ENCODE data around the gene MCF2L2. TPM values are rescaled to one million over a fixed set of nuclear protein-coding genes. Genes with fewer than 3 reads are reported as not detected.

MCF2L2 gene
- total and polyA plus RNA-seq, 2 donors (not counting 1 experiment from before 2014, with no cell fraction given) = 0.03 to 1.6 TPM

DNA sequence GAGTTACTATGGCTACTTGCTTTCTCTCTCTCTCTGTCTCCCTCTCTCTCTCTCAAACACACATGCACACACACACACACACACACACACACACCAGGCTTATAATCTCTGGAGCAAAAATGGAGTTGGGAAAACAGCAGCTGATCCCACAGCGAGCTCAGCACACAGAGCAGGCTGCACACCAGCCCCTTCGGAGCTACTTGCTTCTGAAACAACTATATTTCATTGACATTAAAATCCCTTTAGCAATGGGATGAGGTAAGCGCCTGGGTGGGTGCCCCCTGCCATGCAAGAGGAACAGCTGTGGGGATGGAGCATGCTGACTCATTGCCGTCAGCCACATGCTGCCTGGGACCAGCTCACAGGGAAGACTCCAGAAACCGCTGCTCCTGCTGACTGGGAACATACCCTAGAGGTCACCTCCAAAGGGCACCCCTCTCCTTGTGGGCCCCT is 129.7 kb downstream of the MCF2L2 start:
- Mint-ChIP-seq H3K27ac (no peak overlapping the region), H3K9me3 (ENCODE audit: insufficient read depth) (no peaks in the 10 kb centered on the region), H3K4me3 (no peak overlapping the region), H3K27me3 (peaks cover 3% of the 10 kb centered on the region), H3K4me1 (no peaks in the 10 kb centered on the region)
- H3K27ac ChIP-seq (ENCODE audit: low read length in 2 of 2) = no peak overlapping the region
- no peak for DNase-seq
- H3K36me3 ChIP-seq (replicated peaks in 1 of 2; ENCODE audit: control extremely low read depth in 1 of 2, control insufficient read depth in 1 of 2, extremely low read depth in 1 of 2, insufficient read depth in 2 of 2, low read length in 1 of 2) = no peaks in the 10 kb centered on the region
- ChIA-PET CTCF (no interaction called here), POLR2A (no interaction called here)
- 53% methylated on average over 3 of the region's 5 CpGs for WGBS (ENCODE audit: insufficient coverage)
- no peak overlapping the region for H2AFZ ChIP-seq (ENCODE audit: insufficient read depth, low read depth, low read length, poor library complexity, severe bottlenecking)
- no peak for ATAC-seq (ENCODE audit: low read depth)
- no peak overlapping the region for H3K4me3 ChIP-seq (ENCODE audit: control extremely low read depth in 1 of 5, extremely low read depth in 1 of 5, insufficient read depth in 1 of 5, low read depth in 2 of 5, low read length in 4 of 5)
- H3K4me2 ChIP-seq (replicated peaks; ENCODE audit: low read depth, low read length, poor library complexity, severe bottlenecking) = no peak overlapping the region
- TF ChIP-seq, protein P1, sequence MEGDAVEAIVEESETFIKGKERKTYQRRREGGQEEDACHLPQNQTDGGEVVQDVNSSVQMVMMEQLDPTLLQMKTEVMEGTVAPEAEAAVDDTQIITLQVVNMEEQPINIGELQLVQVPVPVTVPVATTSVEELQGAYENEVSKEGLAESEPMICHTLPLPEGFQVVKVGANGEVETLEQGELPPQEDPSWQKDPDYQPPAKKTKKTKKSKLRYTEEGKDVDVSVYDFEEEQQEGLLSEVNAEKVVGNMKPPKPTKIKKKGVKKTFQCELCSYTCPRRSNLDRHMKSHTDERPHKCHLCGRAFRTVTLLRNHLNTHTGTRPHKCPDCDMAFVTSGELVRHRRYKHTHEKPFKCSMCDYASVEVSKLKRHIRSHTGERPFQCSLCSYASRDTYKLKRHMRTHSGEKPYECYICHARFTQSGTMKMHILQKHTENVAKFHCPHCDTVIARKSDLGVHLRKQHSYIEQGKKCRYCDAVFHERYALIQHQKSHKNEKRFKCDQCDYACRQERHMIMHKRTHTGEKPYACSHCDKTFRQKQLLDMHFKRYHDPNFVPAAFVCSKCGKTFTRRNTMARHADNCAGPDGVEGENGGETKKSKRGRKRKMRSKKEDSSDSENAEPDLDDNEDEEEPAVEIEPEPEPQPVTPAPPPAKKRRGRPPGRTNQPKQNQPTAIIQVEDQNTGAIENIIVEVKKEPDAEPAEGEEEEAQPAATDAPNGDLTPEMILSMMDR (IDR thresholded peaks at IDR 0.05) = no peak
- no peak for TF ChIP-seq EZH2 (IDR thresholded peaks at IDR 0.05; ENCODE audit: borderline replicate concordance, insufficient read depth, low read depth, low read length, poor library complexity, severe bottlenecking)
- H3K27me3 ChIP-seq (replicated peaks in 1 of 4; ENCODE audit: control extremely low read depth in 1 of 4, control insufficient read depth in 3 of 4, insufficient read depth in 4 of 4, low read length in 3 of 4) = peaks cover 0 to 5% (median 2%) of the 10 kb centered on the region in 4 experiments
- H3K79me2 ChIP-seq (ENCODE audit: control insufficient read depth, insufficient read depth, low read length) = no peaks in the 10 kb centered on the region
- no peaks in the 10 kb centered on the region for H4K20me1 ChIP-seq (ENCODE audit: control insufficient read depth, insufficient read depth, low read length, poor library complexity, severe bottlenecking)
- peaks cover 0 to 1% (median 0%) of the 10 kb centered on the region in 3 donors for H3K9me3 ChIP-seq (ENCODE audit: control extremely low read depth in 1 of 3, control insufficient read depth in 2 of 3, insufficient read depth in 1 of 3, low read length in 2 of 3)
- no peak overlapping the region for H3K9ac ChIP-seq (ENCODE audit: low read length)
- H3K4me1 ChIP-seq (ENCODE audit: control insufficient read depth in 2 of 2, insufficient read depth in 2 of 2, low read length in 2 of 2) = no peaks in the 10 kb centered on the region
- intact Hi-C loops (cut with micrococcal nuclease) = no loop called here

DNA sequence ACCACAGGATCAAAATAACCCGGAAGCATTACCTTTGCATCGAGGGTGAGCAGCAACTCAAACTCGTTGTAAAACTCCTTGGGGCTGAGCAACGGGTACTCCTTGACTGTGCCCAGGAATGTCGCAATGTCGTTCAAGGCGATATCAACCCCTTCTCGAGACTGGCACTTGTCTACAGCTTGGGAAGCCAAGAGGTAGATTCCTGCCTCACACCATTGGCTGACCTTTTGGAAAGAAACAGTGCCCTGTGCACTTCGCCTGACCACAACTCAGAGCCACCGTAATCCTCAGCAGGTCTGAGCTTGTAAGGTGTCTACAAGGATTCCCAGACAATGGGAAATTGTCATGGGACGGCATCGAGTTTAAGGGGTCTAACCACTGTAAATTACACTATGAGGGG is 131.5 kb downstream of the MCF2L2 start:
- H3K4me3 ChIP-seq (ENCODE audit: control extremely low read depth in 1 of 5, extremely low read depth in 1 of 5, insufficient read depth in 1 of 5, low read depth in 2 of 5, low read length in 4 of 5) = no peak overlapping the region
- H3K27me3 ChIP-seq (replicated peaks in 1 of 4; ENCODE audit: control extremely low read depth in 1 of 4, control insufficient read depth in 3 of 4, insufficient read depth in 4 of 4, low read length in 3 of 4) = peaks cover 0 to 5% (median 2%) of the 10 kb centered on the region in 4 experiments
- no peak overlapping the region for H3K9ac ChIP-seq (ENCODE audit: low read length)
- TF ChIP-seq, protein P1 (IDR thresholded peaks at IDR 0.05) = no peak
- no peak for TF ChIP-seq EZH2 (IDR thresholded peaks at IDR 0.05; ENCODE audit: borderline replicate concordance, insufficient read depth, low read depth, low read length, poor library complexity, severe bottlenecking)
- no peaks in the 10 kb centered on the region for H3K9me3 Mint-ChIP-seq (ENCODE audit: insufficient read depth)
- WGBS (ENCODE audit: insufficient coverage) = 96% methylated on average over 12 of the region's 12 CpGs
- no peaks in the 10 kb centered on the region for H3K4me1 Mint-ChIP-seq
- H3K27me3 Mint-ChIP-seq = no peaks in the 10 kb centered on the region
- no peaks in the 10 kb centered on the region for H3K4me1 ChIP-seq (ENCODE audit: control insufficient read depth in 2 of 2, insufficient read depth in 2 of 2, low read length in 2 of 2)
- H3K4me2 ChIP-seq (replicated peaks; ENCODE audit: low read depth, low read length, poor library complexity, severe bottlenecking) = no peak overlapping the region
- ChIA-PET CTCF (interaction anchor here (0.9 kb wide), 1 partner anchor 11 kb away, joined by 3 read pairs; no protein-coding TSS in a partner anchor), POLR2A (no interaction called here)
- H3K79me2 ChIP-seq (ENCODE audit: control insufficient read depth, insufficient read depth, low read length) = no peaks in the 10 kb centered on the region
- H3K9me3 ChIP-seq (ENCODE audit: control extremely low read depth in 1 of 3, control insufficient read depth in 2 of 3, insufficient read depth in 1 of 3, low read length in 2 of 3) = peaks cover 0 to 1% (median 0%) of the 10 kb centered on the region in 3 donors
- no peak overlapping the region for H3K4me3 Mint-ChIP-seq
- no peaks in the 10 kb centered on the region for H3K36me3 ChIP-seq (replicated peaks in 1 of 2; ENCODE audit: control extremely low read depth in 1 of 2, control insufficient read depth in 1 of 2, extremely low read depth in 1 of 2, insufficient read depth in 2 of 2, low read length in 1 of 2)
- H2AFZ ChIP-seq (ENCODE audit: insufficient read depth, low read depth, low read length, poor library complexity, severe bottlenecking) = no peak overlapping the region
- H4K20me1 ChIP-seq (ENCODE audit: control insufficient read depth, insufficient read depth, low read length, poor library complexity, severe bottlenecking) = no peaks in the 10 kb centered on the region
- DNase-seq (no peak), ATAC-seq (ENCODE audit: low read depth) (no peak)
- no peak overlapping the region for H3K27ac Mint-ChIP-seq
- intact Hi-C loops (cut with micrococcal nuclease) = no loop called here
- H3K27ac ChIP-seq (ENCODE audit: low read length in 2 of 2) = no peak overlapping the region

Data from B cell (primary cell).